HG02973 (cell line): ENCODE results near the gene TTYH1.

Experiments
- ATAC-seq: cut with Tn5 transposase; IDR thresholded peaks from one replicate; pipeline ENCODE4 v1.9.1; 2021; ENCODE audit warnings: moderate library complexity; ENCODE audit not compliant: unreplicated experiment

The TTYH1 gene

GRCh38 chr19:54421169-54421516 lies 5.9 kb downstream of the TTYH1 start:
- no peak for ATAC-seq

- no peak for ATAC-seq
These were observed 6.3 kb downstream of the TTYH1 start for GRCh38 chr19:54421521-54421920.

- no peak for ATAC-seq
These were observed 6.9 kb downstream of the TTYH1 start for GRCh38 chr19:54422136-54422535.

- ATAC-seq, result no peak
These were observed 8.9 kb downstream of the TTYH1 start for GRCh38 chr19:54424201-54424600.

- no peak for ATAC-seq
These were observed 9.6 kb downstream of the TTYH1 start for GRCh38 chr19:54424660-54425381.

GRCh38 chr19:54425382-54425723 lies 10.1 kb downstream of the TTYH1 start:
- ATAC-seq, result no peak

GRCh38 chr19:54426291-54426931 lies 11.1 kb downstream of the TTYH1 start:
- no peak for ATAC-seq

- no peak for ATAC-seq
These were observed 12.3 kb downstream of the TTYH1 start for GRCh38 chr19:54427586-54427985.

GRCh38 chr19:54428323-54429175 lies 13.3 kb downstream of the TTYH1 start:
- ATAC-seq, result no peak

- no peak for ATAC-seq
These were observed 13.9 kb downstream of the TTYH1 start for GRCh38 chr19:54429176-54429495.

- no peak for ATAC-seq
These were observed 14.4 kb downstream of the TTYH1 start for GRCh38 chr19:54429545-54430227.

GRCh38 chr19:54430306-54431254 lies 15.3 kb downstream of the TTYH1 start:
- no peak for ATAC-seq

GRCh38 chr19:54431255-54431838 lies 16.1 kb downstream of the TTYH1 start:
- ATAC-seq, result no peak

- ATAC-seq, result no peak
These were observed 17.0 kb downstream of the TTYH1 start for GRCh38 chr19:54432144-54432738.

GRCh38 chr19:54433697-54434096 lies 18.4 kb downstream of the TTYH1 start:
- ATAC-seq, result no peak

GRCh38 chr19:54434112-54434872 lies 19.0 kb downstream of the TTYH1 start:
- ATAC-seq, result no peak

- ATAC-seq, result no peak
These were observed 19.6 kb downstream of the TTYH1 start for GRCh38 chr19:54434873-54435214.

- no peak for ATAC-seq
These were observed 20.3 kb downstream of the TTYH1 start for GRCh38 chr19:54435551-54436016.

GRCh38 chr19:54436031-54436523 lies 20.8 kb downstream of the TTYH1 start:
- ATAC-seq, result no peak
